ENCODE data around the gene PITHD1. TPM values are rescaled to one million over a fixed set of nuclear protein-coding genes. Genes with fewer than 3 reads are reported as not detected.

The PITHD1 gene
- total RNA-seq, 1 donor from 2014 or later = 37.3 TPM

- no peak overlapping the region for H3K4me2 ChIP-seq (ENCODE audit: low read length)
- H3K79me2 ChIP-seq (ENCODE audit: insufficient read depth, low read length) = no peaks in the 10 kb centered on the region
- H2AFZ ChIP-seq (ENCODE audit: low read depth, low read length) = no peak overlapping the region
- peaks cover 14% of the 10 kb centered on the region for H3K4me1 Mint-ChIP-seq (ENCODE audit: low read depth, unreplicated experiment)
- peaks cover 11% of the 10 kb centered on the region for H3K4me1 ChIP-seq (ENCODE audit: insufficient read depth, low read length)
- TF ChIP-seq CTCF (IDR thresholded peaks at IDR 0.05; ENCODE audit: insufficient read depth, low read depth, low read length) = no peak
- no peak for TF ChIP-seq EZH2 (IDR thresholded peaks at IDR 0.05; ENCODE audit: insufficient read depth, low read length)
- no peaks in the 10 kb centered on the region for H3K36me3 ChIP-seq (ENCODE audit: insufficient read depth, low read length)
- peaks cover 21% of the 10 kb centered on the region for H3K36me3 Mint-ChIP-seq (ENCODE audit: low read depth, unreplicated experiment)
- no peak overlapping the region for H3K27ac Mint-ChIP-seq (ENCODE audit: unreplicated experiment)
- no peak for FAIRE-seq
- H3K27ac ChIP-seq (ENCODE audit: low read depth, low read length) = no peak overlapping the region
- no peak overlapping the region for H3K4me3 Mint-ChIP-seq (ENCODE audit: unreplicated experiment)
- no peak overlapping the region for H3K9ac ChIP-seq (ENCODE audit: low read length)
- H3K9me3 Mint-ChIP-seq (ENCODE audit: unreplicated experiment) = no peaks in the 10 kb centered on the region
- no peaks in the 10 kb centered on the region for H3K27me3 Mint-ChIP-seq (ENCODE audit: low read depth, unreplicated experiment)
- DNase-seq (ENCODE audit: low read depth) = no peak
- no peaks in the 10 kb centered on the region for H3K9me3 ChIP-seq (ENCODE audit: insufficient read depth, low read depth, low read length)
- no peaks in the 10 kb centered on the region for H4K20me1 ChIP-seq (ENCODE audit: insufficient read depth, low read length)
- no peaks in the 10 kb centered on the region for H3K27me3 ChIP-seq (ENCODE audit: insufficient read depth, low read length)
- no peak overlapping the region for H3K4me3 ChIP-seq (ENCODE audit: insufficient read depth, low read depth, low read length)
Observed at GRCh38 chr1:23804183-23804835, 26.1 kb downstream of the PITHD1 start.

DNA sequence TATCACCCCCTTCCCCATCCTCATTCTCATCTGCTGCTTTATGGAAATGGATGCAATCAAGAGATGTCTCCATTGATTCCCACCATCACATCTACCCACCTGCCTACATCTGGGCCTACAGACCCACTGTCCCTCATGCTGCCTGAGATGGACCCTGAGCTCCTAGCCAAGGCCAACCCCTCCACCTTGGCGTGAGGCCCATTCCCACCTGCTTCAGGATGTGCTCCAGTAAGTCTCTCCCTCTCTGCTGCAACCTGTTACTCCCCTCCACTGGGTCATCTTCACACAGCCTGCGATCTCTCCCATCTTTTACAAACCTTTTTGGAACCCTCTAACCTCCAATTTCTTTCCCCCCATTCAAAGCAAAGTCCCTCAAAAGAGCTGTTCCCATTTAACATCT lies 26.8 kb downstream of the PITHD1 start:
- Histone ChIP-seq H3K4me2 (ENCODE audit: low read length) (no peak overlapping the region), H3K27me3 (ENCODE audit: insufficient read depth, low read length) (no peaks in the 10 kb centered on the region), H3K27ac (ENCODE audit: low read depth, low read length) (no peak overlapping the region), H2AFZ (ENCODE audit: low read depth, low read length) (no peak overlapping the region), H3K9ac (ENCODE audit: low read length) (no peak overlapping the region), H4K20me1 (ENCODE audit: insufficient read depth, low read length) (no peaks in the 10 kb centered on the region), H3K4me3 (ENCODE audit: insufficient read depth, low read depth, low read length) (no peak overlapping the region), H3K36me3 (ENCODE audit: insufficient read depth, low read length) (no peaks in the 10 kb centered on the region), H3K4me1 (ENCODE audit: insufficient read depth, low read length) (peaks cover 6% of the 10 kb centered on the region), H3K9me3 (ENCODE audit: insufficient read depth, low read depth, low read length) (no peaks in the 10 kb centered on the region), H3K79me2 (ENCODE audit: insufficient read depth, low read length) (no peaks in the 10 kb centered on the region)
- TF ChIP-seq EZH2 (IDR thresholded peaks at IDR 0.05; ENCODE audit: insufficient read depth, low read length) (no peak), CTCF (IDR thresholded peaks at IDR 0.05; ENCODE audit: insufficient read depth, low read depth, low read length) (no peak)
- Mint-ChIP-seq H3K4me3 (ENCODE audit: unreplicated experiment) (no peak overlapping the region), H3K36me3 (ENCODE audit: low read depth, unreplicated experiment) (peaks cover 18% of the 10 kb centered on the region), H3K27me3 (ENCODE audit: low read depth, unreplicated experiment) (no peaks in the 10 kb centered on the region), H3K9me3 (ENCODE audit: unreplicated experiment) (no peaks in the 10 kb centered on the region), H3K27ac (ENCODE audit: unreplicated experiment) (no peak overlapping the region), H3K4me1 (ENCODE audit: low read depth, unreplicated experiment) (peaks cover 11% of the 10 kb centered on the region)
- FAIRE-seq = no peak
- no peak for DNase-seq (ENCODE audit: low read depth)

DNA sequence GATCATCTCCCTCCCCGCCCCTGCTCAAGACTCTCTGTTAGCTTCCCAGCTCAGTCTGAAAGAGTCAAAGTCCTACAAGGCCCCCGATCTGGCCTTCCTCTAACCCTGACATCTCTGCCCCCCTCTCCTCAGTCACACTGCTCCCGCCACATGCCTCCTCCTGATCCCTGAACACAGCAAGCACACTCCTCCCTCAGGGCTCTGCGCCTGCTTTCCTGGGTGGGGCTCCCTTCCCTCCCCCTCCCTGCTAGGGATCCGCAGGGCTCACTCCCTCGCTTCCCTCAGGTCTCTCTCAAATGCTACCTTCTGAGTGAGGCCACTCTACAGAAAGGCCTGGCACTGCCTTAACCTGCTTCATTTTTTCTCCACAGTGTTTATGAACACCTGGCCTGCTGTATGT lies 28.1 kb downstream of the PITHD1 start:
- Histone ChIP-seq H4K20me1 (ENCODE audit: insufficient read depth, low read length) (no peaks in the 10 kb centered on the region), H3K27ac (ENCODE audit: low read depth, low read length) (no peak overlapping the region), H2AFZ (ENCODE audit: low read depth, low read length) (no peak overlapping the region), H3K4me3 (ENCODE audit: insufficient read depth, low read depth, low read length) (no peak overlapping the region), H3K4me1 (ENCODE audit: insufficient read depth, low read length) (peaks cover 2% of the 10 kb centered on the region), H3K4me2 (ENCODE audit: low read length) (no peak overlapping the region), H3K79me2 (ENCODE audit: insufficient read depth, low read length) (no peaks in the 10 kb centered on the region), H3K27me3 (ENCODE audit: insufficient read depth, low read length) (no peaks in the 10 kb centered on the region), H3K9ac (ENCODE audit: low read length) (no peak overlapping the region), H3K36me3 (ENCODE audit: insufficient read depth, low read length) (no peaks in the 10 kb centered on the region), H3K9me3 (ENCODE audit: insufficient read depth, low read depth, low read length) (no peaks in the 10 kb centered on the region)
- Mint-ChIP-seq H3K27ac (ENCODE audit: unreplicated experiment) (no peak overlapping the region), H3K4me1 (ENCODE audit: low read depth, unreplicated experiment) (peaks cover 9% of the 10 kb centered on the region), H3K27me3 (ENCODE audit: low read depth, unreplicated experiment) (no peaks in the 10 kb centered on the region), H3K36me3 (ENCODE audit: low read depth, unreplicated experiment) (peaks cover 18% of the 10 kb centered on the region), H3K4me3 (ENCODE audit: unreplicated experiment) (no peak overlapping the region), H3K9me3 (ENCODE audit: unreplicated experiment) (no peaks in the 10 kb centered on the region)
- FAIRE-seq (no peak), DNase-seq (ENCODE audit: low read depth) (no peak)
- TF ChIP-seq CTCF (IDR thresholded peaks at IDR 0.05; ENCODE audit: insufficient read depth, low read depth, low read length) (no peak), EZH2 (IDR thresholded peaks at IDR 0.05; ENCODE audit: insufficient read depth, low read length) (no peak)
